Neural crest cell (in vitro differentiated cells): ENCODE data around the gene GPR21. TPM values are rescaled to one million over a fixed set of nuclear protein-coding genes. Genes with fewer than 3 reads are reported as not detected.

Experiments used
- DNase-seq: peaks from one replicate; pipeline ENCODE4 v3.0.0; 2021; ENCODE audit warnings: low read depth, mixed read lengths, low spot score
- H3K27ac Mint-ChIP-seq: one replicate; pipeline ENCODE4 v1.8.0; 2021; ENCODE audit warnings: mild to moderate bottlenecking, mixed read lengths; ENCODE audit not compliant: unreplicated experiment
- H3K27me3 Mint-ChIP-seq: 2 replicates; pipeline ENCODE4 v1.8.0; 2021; ENCODE audit warnings: low read depth, mild to moderate bottlenecking, mixed read lengths
- H3K36me3 Mint-ChIP-seq: 2 replicates; pipeline ENCODE4 v1.8.0; 2021; ENCODE audit warnings: low read depth, mild to moderate bottlenecking, mixed read lengths
- H3K4me1 Mint-ChIP-seq: 2 replicates; pipeline ENCODE4 v1.8.0; 2021; ENCODE audit warnings: mixed read lengths
- H3K4me3 Mint-ChIP-seq: one replicate; pipeline ENCODE4 v1.8.0; 2021; ENCODE audit warnings: mild to moderate bottlenecking, mixed read lengths
- H3K9me3 Mint-ChIP-seq: 2 replicates; pipeline ENCODE4 v1.8.0; 2021; ENCODE audit warnings: mixed read lengths
- total RNA-seq: library from RNA; stranded (reverse); gene quantifications from 2 replicates; pipeline ENCODE4 v1.2.1, GENCODE V29; 2021
- TF ChIP-seq, protein P1 (sequence below): fragments of 200-600 bp; sonication (generic); conservative IDR thresholded peaks from 2 replicates; pipeline ENCODE4 v1.5.0; 2021; ENCODE audit warnings: antibody characterized with exemption, mild to moderate bottlenecking

GPR21 gene
- total RNA-seq, 1 donor from 2014 or later = 1.0 TPM

DNA sequence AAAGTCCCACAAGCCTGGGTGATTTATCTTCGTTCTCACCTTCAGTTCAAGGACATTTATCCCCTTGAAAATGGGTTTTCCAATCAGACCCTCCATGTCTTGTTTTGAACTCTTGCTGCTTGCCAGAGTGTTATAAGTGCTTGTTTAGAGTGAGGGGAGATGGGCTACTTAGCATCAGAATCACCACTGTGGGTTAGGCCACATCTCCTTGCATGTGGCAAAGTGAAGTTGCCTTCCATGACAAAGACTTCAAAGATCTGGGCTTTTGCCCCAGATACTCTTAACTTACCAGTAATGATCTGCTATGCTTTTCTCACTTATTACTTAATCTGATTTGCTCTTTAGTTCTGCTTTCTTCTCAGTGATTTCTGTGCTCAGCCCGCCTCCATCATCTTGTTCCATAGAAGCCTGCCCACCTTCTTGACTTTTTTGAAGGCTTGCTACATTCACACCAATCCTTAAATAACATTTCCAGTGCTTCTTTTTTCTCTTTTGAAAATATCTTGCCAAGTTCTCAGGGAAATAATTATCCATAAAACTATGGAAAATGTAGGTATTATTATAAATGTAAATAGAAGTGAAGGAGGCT is 39.0 kb downstream of the GPR21 start:
- Mint-ChIP-seq H3K4me3 (no peak overlapping the region), H3K36me3 (no peaks in the 10 kb centered on the region), H3K9me3 (no peaks in the 10 kb centered on the region), H3K27ac (no peak overlapping the region), H3K27me3 (no peaks in the 10 kb centered on the region), H3K4me1 (no peaks in the 10 kb centered on the region)
- TF ChIP-seq, protein P1, sequence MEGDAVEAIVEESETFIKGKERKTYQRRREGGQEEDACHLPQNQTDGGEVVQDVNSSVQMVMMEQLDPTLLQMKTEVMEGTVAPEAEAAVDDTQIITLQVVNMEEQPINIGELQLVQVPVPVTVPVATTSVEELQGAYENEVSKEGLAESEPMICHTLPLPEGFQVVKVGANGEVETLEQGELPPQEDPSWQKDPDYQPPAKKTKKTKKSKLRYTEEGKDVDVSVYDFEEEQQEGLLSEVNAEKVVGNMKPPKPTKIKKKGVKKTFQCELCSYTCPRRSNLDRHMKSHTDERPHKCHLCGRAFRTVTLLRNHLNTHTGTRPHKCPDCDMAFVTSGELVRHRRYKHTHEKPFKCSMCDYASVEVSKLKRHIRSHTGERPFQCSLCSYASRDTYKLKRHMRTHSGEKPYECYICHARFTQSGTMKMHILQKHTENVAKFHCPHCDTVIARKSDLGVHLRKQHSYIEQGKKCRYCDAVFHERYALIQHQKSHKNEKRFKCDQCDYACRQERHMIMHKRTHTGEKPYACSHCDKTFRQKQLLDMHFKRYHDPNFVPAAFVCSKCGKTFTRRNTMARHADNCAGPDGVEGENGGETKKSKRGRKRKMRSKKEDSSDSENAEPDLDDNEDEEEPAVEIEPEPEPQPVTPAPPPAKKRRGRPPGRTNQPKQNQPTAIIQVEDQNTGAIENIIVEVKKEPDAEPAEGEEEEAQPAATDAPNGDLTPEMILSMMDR = no peak
- DNase-seq = no peak

DNA sequence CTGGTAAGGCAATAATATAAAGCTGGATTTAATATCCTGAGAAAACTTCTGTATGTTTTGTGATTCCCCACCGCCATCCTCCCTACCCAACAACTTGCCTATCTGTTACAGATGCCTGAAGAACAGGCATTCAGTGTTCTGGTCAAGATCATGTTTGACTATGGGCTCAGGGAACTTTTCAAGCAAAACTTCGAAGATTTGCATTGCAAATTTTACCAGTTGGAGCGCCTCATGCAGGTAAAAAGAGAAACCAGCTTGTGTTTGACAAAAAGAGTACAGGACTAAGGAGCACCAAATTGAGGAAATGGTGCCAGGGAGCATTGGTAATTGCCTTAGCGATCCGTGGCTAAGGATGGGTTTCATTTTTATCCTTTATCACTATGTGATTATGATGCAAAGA is 40.0 kb downstream of the GPR21 start:
- no peak for DNase-seq
- no peak overlapping the region for H3K4me3 Mint-ChIP-seq
- H3K4me1 Mint-ChIP-seq = no peaks in the 10 kb centered on the region
- H3K36me3 Mint-ChIP-seq = no peaks in the 10 kb centered on the region
- no peak overlapping the region for H3K27ac Mint-ChIP-seq
- no peaks in the 10 kb centered on the region for H3K9me3 Mint-ChIP-seq
- H3K27me3 Mint-ChIP-seq = no peaks in the 10 kb centered on the region
- TF ChIP-seq, protein P1 = no peak

DNA sequence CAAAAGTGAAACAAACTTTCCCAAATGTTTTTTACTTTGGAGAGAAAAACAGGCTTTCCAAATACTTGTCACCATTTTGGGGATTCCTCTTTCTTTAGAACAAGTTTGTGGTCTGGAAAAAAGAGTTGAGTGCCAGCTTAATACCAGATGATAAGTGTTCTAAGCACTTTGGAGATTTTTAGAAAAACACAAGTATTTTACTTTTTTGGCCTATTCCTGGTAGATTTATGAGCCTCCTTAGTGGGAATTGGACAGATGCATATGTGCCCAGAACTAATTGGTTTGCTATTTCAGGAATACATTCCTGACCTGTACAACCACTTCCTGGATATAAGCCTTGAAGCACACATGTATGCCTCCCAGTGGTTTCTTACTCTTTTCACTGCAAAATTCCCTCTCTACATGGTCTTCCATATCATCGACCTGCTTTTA is 40.5 kb downstream of the GPR21 start:
- H3K9me3 Mint-ChIP-seq = no peaks in the 10 kb centered on the region
- no peak overlapping the region for H3K27ac Mint-ChIP-seq
- TF ChIP-seq, protein P1 = no peak
- no peak overlapping the region for H3K4me3 Mint-ChIP-seq
- no peaks in the 10 kb centered on the region for H3K36me3 Mint-ChIP-seq
- no peaks in the 10 kb centered on the region for H3K27me3 Mint-ChIP-seq
- no peak for DNase-seq
- H3K4me1 Mint-ChIP-seq = no peaks in the 10 kb centered on the region

DNA sequence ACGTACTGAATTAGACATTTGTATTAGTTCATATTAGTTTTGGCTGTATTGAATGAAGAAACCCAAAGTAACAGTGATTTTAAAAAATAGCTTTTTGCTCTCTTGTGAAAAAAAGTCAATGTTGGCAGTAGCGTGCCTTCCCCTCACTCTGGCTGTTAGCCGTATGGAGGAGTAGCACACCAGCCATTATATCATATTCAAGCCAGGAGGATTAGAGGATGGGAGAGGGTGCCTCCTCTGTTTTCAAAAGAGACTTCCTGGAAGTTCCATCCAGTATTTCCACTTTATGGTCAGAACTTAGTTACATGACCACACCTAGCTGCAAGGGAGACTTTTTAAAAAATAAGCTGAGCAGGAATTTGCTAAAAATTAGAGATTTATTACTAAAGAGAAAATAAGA is 41.2 kb downstream of the GPR21 start:
- H3K27me3 Mint-ChIP-seq = no peaks in the 10 kb centered on the region
- H3K4me3 Mint-ChIP-seq = no peak overlapping the region
- no peak overlapping the region for H3K27ac Mint-ChIP-seq
- no peak for DNase-seq
- TF ChIP-seq, protein P1 = no peak
- H3K4me1 Mint-ChIP-seq = no peaks in the 10 kb centered on the region
- no peaks in the 10 kb centered on the region for H3K9me3 Mint-ChIP-seq
- no peaks in the 10 kb centered on the region for H3K36me3 Mint-ChIP-seq

DNA sequence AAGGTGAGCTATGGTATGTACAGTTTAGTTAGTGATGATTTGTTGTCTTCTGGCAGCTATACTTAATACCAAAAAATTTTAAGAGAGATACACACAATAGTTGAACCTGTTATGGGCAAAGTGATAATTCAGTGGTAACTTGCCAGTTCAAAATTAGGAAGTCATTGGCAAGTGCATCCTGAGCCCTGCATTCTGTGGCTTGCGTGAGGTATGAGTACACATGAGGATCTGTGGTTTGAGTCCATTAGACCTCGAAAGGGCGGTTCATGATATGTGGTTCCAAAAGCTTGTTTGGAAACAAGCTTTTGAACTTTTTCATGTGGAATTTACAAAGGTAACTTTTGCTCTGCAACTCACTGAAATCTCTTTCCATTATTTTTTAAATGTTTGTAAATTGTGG is 47.0 kb downstream of the GPR21 start:
- H3K36me3 Mint-ChIP-seq = peaks cover 2% of the 10 kb centered on the region
- no peaks in the 10 kb centered on the region for H3K9me3 Mint-ChIP-seq
- no peaks in the 10 kb centered on the region for H3K27me3 Mint-ChIP-seq

More for the DNA sequence above, 47.0 kb downstream of the GPR21 start:
- Mint-ChIP-seq H3K4me1 (peaks cover 5% of the 10 kb centered on the region), H3K4me3 (no peak overlapping the region), H3K27ac (no peak overlapping the region)
- no peak for DNase-seq
- TF ChIP-seq, protein P1 = no peak
